WTC11 (cell line): ENCODE measurements around the gene GPC6.
"Not testable (repeated sequence)": the region's sequence is repeated elsewhere in the genome, so short reads cannot be mapped to it uniquely, and the experiment has no call there.

ENCODE experiments used
- NR2C2 ChIP-seq: sonication (generic); formaldehyde crosslinking; IDR thresholded peaks from 2 replicates; pipeline ENCODE4 v1.8.0; 2022; ENCODE audit warnings: mild to moderate bottlenecking, missing genetic modification reagents
- SMAD4 ChIP-seq: sonication (generic); formaldehyde crosslinking; IDR thresholded peaks from 2 replicates; pipeline ENCODE4 v1.8.0; 2022; ENCODE audit warnings: mild to moderate bottlenecking, missing genetic modification reagents
- SP1 ChIP-seq: sonication (generic); formaldehyde crosslinking; conservative IDR thresholded peaks from 2 replicates; pipeline ENCODE4 v1.8.1; 2022; ENCODE audit warnings: missing genetic modification reagents
- TF ChIP-seq, protein P1 (sequence below): fragments of 200-600 bp; IDR thresholded peaks from 2 replicates; pipeline ENCODE4 v1.8.0; 2022; ENCODE audit warnings: antibody characterized with exemption
- TF ChIP-seq, protein P2 (sequence below): sonication (generic); formaldehyde crosslinking; conservative IDR thresholded peaks from 2 replicates; pipeline ENCODE4 v1.8.1; 2023; ENCODE audit warnings: mild to moderate bottlenecking, low read depth, missing genetic modification reagents, moderate library complexity

DNA sequence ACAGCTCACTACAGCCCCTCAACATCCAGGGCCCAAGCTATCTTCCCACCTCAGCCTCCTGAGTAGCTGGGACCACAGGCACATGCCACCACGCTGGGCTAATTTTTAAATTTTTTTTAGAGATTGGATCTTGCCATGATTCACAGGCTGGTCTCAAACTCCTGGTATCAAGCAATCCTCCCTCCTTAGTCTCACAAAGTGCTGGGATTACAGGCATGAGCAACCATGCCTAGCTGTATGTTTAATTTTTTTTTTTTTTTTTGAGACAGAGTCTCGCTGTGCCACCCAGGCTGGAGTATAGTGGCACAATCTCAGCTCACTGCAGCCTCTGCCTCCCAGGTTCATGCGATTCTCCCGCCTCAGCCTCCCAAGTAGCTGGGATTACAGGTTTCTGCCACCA lies 983.3 kb downstream of the GPC6 start:
- TF ChIP-seq, protein P1, sequence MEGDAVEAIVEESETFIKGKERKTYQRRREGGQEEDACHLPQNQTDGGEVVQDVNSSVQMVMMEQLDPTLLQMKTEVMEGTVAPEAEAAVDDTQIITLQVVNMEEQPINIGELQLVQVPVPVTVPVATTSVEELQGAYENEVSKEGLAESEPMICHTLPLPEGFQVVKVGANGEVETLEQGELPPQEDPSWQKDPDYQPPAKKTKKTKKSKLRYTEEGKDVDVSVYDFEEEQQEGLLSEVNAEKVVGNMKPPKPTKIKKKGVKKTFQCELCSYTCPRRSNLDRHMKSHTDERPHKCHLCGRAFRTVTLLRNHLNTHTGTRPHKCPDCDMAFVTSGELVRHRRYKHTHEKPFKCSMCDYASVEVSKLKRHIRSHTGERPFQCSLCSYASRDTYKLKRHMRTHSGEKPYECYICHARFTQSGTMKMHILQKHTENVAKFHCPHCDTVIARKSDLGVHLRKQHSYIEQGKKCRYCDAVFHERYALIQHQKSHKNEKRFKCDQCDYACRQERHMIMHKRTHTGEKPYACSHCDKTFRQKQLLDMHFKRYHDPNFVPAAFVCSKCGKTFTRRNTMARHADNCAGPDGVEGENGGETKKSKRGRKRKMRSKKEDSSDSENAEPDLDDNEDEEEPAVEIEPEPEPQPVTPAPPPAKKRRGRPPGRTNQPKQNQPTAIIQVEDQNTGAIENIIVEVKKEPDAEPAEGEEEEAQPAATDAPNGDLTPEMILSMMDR: not testable (repeated sequence)
- TF ChIP-seq, protein P2, sequence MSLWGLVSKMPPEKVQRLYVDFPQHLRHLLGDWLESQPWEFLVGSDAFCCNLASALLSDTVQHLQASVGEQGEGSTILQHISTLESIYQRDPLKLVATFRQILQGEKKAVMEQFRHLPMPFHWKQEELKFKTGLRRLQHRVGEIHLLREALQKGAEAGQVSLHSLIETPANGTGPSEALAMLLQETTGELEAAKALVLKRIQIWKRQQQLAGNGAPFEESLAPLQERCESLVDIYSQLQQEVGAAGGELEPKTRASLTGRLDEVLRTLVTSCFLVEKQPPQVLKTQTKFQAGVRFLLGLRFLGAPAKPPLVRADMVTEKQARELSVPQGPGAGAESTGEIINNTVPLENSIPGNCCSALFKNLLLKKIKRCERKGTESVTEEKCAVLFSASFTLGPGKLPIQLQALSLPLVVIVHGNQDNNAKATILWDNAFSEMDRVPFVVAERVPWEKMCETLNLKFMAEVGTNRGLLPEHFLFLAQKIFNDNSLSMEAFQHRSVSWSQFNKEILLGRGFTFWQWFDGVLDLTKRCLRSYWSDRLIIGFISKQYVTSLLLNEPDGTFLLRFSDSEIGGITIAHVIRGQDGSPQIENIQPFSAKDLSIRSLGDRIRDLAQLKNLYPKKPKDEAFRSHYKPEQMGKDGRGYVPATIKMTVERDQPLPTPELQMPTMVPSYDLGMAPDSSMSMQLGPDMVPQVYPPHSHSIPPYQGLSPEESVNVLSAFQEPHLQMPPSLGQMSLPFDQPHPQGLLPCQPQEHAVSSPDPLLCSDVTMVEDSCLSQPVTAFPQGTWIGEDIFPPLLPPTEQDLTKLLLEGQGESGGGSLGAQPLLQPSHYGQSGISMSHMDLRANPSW (CRISPR knock-in tag): not testable (repeated sequence)
- not testable (repeated sequence) for TF ChIP-seq NR2C2, SMAD4, SP1 (CRISPR knock-in tag)
